Neural cell (in vitro differentiated cells): ENCODE results near the gene UQCRH.

ENCODE experiments used
- EZH2 ChIP-seq: fragments of 200-600, 300-800 bp; shearing (Covaris generic), sonication (generic); IDR thresholded peaks from 2 replicates; pipeline ENCODE4 v1.6.1; 2014; ENCODE audit warnings: antibody characterized with exemption, low read length, borderline replicate concordance, mild to moderate bottlenecking; ENCODE audit not compliant: insufficient read depth, poor library complexity, severe bottlenecking
- MXI1 ChIP-seq: fragments of 450-650 bp; conservative IDR thresholded peaks from 2 replicates; pipeline ENCODE4 v1.6.1; 2014; ENCODE audit warnings: antibody characterized with exemption, mild to moderate bottlenecking; ENCODE audit not compliant: poor library complexity, severe bottlenecking
- POLR2AphosphoS5 ChIP-seq: IDR thresholded peaks from 2 replicates; pipeline ENCODE4 v1.6.1; 2012
- TF ChIP-seq, protein P1 (sequence below): fragments of 450-650 bp; IDR thresholded peaks from 2 replicates; pipeline ENCODE4 v1.5.1; 2014; ENCODE audit warnings: antibody characterized with exemption, mild to moderate bottlenecking, moderate library complexity; ENCODE audit not compliant: poor library complexity, severe bottlenecking

DNA sequence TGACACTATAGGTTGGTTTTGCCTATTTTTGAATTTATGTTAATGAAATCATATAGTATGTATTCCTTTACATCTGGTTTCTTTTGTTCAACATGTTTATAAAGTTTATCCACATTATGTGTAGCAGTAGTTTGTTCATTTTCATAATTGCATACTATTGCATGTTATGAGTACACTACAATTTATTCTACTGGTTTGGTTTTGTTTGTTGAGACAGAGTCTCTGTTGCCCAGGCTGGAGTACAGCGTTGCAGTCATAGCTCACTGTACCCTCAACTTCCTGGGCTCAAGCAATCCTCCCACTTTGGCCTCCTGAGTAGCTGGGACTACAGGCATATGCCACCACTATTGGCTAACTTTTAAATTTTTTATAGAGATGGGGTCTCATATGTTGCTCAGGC lies 34.9 kb upstream of the UQCRH start:
- TF ChIP-seq, protein P1, sequence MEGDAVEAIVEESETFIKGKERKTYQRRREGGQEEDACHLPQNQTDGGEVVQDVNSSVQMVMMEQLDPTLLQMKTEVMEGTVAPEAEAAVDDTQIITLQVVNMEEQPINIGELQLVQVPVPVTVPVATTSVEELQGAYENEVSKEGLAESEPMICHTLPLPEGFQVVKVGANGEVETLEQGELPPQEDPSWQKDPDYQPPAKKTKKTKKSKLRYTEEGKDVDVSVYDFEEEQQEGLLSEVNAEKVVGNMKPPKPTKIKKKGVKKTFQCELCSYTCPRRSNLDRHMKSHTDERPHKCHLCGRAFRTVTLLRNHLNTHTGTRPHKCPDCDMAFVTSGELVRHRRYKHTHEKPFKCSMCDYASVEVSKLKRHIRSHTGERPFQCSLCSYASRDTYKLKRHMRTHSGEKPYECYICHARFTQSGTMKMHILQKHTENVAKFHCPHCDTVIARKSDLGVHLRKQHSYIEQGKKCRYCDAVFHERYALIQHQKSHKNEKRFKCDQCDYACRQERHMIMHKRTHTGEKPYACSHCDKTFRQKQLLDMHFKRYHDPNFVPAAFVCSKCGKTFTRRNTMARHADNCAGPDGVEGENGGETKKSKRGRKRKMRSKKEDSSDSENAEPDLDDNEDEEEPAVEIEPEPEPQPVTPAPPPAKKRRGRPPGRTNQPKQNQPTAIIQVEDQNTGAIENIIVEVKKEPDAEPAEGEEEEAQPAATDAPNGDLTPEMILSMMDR = no peak
- no peak for TF ChIP-seq EZH2
- no peak for TF ChIP-seq POLR2AphosphoS5
- no peak for TF ChIP-seq MXI1
